ENCODE data around the gene PLD3.
"Not testable (repeated sequence)": the region's sequence is repeated elsewhere in the genome, so short reads cannot be mapped to it uniquely, and the experiment has no call there.

- not testable (repeated sequence) for TF ChIP-seq CTCF (conservative IDR thresholded peaks at IDR 0.05; ENCODE audit: low read depth in 2 of 2); CREB1 (CRISPR knock-in tag; IDR thresholded peaks at IDR 0.05; ENCODE audit: low read depth); NANOG (IDR thresholded peaks at IDR 0.05; ENCODE audit: borderline replicate concordance)
Observed at GRCh38 chr19:40408598-40408925, 60.1 kb downstream of the PLD3 start.
